Ramos (cell line): ENCODE data around the gene ERCC1.

Experiments
- in situ Hi-C: fragments of 300-500 bp; cut with MboI; formaldehyde crosslinking; loops from one replicate; pipeline ENCODE4 v1.14.3; 2022; ENCODE audit warnings: low sequenced_read_pairs; ENCODE audit not compliant: unreplicated experiment

The ERCC1 gene

GRCh38 chr19:45376045-45376724 lies 47.5 kb downstream of the ERCC1 start:
- in situ Hi-C loops = no loop called here

GRCh38 chr19:45370410-45371204 lies 53.1 kb downstream of the ERCC1 start, which contains the start of gene ERCC2:
Gene ERCC2, minus strand, starts transcription at chr19:45370573. Its CDS starts 33 bp downstream, at chr19:45370540.
- in situ Hi-C loops = no loop called here

- in situ Hi-C loops = no loop called here
Observed at GRCh38 chr19:45368737-45369340, 54.9 kb downstream of the ERCC1 start.

- in situ Hi-C loops = no loop called here
Observed at GRCh38 chr19:45368127-45368526, 55.6 kb downstream of the ERCC1 start.

- in situ Hi-C loops = no loop called here
Observed at GRCh38 chr19:45364696-45365095, 59.0 kb downstream of the ERCC1 start.

GRCh38 chr19:45363861-45364459 lies 59.8 kb downstream of the ERCC1 start:
- in situ Hi-C loops = no loop called here

GRCh38 chr19:45362291-45362690 lies 61.4 kb downstream of the ERCC1 start:
- in situ Hi-C loops = no loop called here

GRCh38 chr19:45361608-45362007 lies 62.1 kb downstream of the ERCC1 start:
- in situ Hi-C loops = no loop called here

GRCh38 chr19:45358213-45358792 lies 65.4 kb downstream of the ERCC1 start:
- in situ Hi-C loops = no loop called here

- in situ Hi-C loops = no loop called here
Observed at GRCh38 chr19:45357445-45357783, 66.3 kb downstream of the ERCC1 start.
